Sigmoid colon (tissue), 4 donors: Measurements from ENCODE around the gene RCN2.

ENCODE experiments used
- POLR2A ChIP-seq, 2 donors: fragments of 450-650 bp; IDR thresholded peaks; one replicate each; pipeline ENCODE4 v1.6.1; 2016; ENCODE audit warnings: antibody characterized with exemption in 2 of 2, mild to moderate bottlenecking in 2 of 2, moderate library complexity in 2 of 2
- POLR2AphosphoS5 ChIP-seq, 4 donors: sonication (generic); formaldehyde crosslinking; IDR thresholded peaks; one replicate each; pipeline ENCODE4 v1.6.1; 2017; ENCODE audit warnings: antibody characterized with exemption in 4 of 4
- TF ChIP-seq, protein P1 (sequence below), 4 experiments: fragments of 450-650 bp in 3 of 4; fragments of 200-600 bp in 1 of 4; IDR thresholded peaks; one replicate each; pipeline ENCODE4 v1.5.1; 2016 to 2019; ENCODE audit warnings: antibody characterized with exemption in 4 of 4, mild to moderate bottlenecking in 3 of 4, moderate library complexity in 2 of 4

DNA sequence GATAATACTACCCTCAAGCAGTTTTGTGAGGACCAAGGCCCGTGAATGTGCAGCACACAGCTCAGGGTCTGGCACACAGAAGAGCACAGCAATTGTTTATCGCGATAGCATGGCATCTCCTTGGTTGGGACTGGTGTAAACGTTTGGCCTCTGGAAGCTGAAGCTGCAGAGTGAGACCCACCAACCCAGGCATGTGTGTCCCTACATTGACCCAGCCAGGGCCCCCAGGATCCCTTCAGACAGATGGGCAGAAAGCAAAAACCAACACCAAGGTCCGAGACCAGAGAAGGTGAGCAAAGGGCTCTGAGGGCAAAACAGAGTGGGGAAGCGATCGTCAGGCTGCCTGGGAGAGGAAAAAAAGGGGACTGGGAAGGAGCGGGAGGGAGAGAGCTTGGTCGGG lies 50.8 kb downstream of the RCN2 start:
- TF ChIP-seq, protein P1, sequence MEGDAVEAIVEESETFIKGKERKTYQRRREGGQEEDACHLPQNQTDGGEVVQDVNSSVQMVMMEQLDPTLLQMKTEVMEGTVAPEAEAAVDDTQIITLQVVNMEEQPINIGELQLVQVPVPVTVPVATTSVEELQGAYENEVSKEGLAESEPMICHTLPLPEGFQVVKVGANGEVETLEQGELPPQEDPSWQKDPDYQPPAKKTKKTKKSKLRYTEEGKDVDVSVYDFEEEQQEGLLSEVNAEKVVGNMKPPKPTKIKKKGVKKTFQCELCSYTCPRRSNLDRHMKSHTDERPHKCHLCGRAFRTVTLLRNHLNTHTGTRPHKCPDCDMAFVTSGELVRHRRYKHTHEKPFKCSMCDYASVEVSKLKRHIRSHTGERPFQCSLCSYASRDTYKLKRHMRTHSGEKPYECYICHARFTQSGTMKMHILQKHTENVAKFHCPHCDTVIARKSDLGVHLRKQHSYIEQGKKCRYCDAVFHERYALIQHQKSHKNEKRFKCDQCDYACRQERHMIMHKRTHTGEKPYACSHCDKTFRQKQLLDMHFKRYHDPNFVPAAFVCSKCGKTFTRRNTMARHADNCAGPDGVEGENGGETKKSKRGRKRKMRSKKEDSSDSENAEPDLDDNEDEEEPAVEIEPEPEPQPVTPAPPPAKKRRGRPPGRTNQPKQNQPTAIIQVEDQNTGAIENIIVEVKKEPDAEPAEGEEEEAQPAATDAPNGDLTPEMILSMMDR (IDR thresholded peaks at IDR 0.05), result no peak
- TF ChIP-seq POLR2A (IDR thresholded peaks at IDR 0.05), result no peak
- TF ChIP-seq POLR2AphosphoS5 (IDR thresholded peaks at IDR 0.05), result no peak
